Lower lobe of right lung (tissue), 2 donors: ENCODE results near the gene SLIT1. TPM values are rescaled to one million over a fixed set of nuclear protein-coding genes. Genes with fewer than 3 reads are reported as not detected.

Experiments used
- ATAC-seq, 2 donors: fragments of 200-7000 bp; cut with Tn5 transposase; one replicate each; pipeline ENCODE4 v1.9.1; 2020 to 2022; ENCODE audit warnings: mild to moderate bottlenecking in 2 of 2, moderate library complexity in 2 of 2
- DNase-seq: peaks from one replicate; pipeline ENCODE4 v3.0.0-alpha.2; 2020
- H3K27ac ChIP-seq: fragments of 200-600 bp; one replicate; pipeline ENCODE4 v1.8.0; 2022
- H3K27me3 ChIP-seq: fragments of 200-600 bp; one replicate; pipeline ENCODE4 v1.8.0; 2022; ENCODE audit warnings: low read depth
- H3K36me3 ChIP-seq: fragments of 200-600 bp; one replicate; pipeline ENCODE4 v1.8.0; 2022; ENCODE audit warnings: mild to moderate bottlenecking
- H3K4me1 ChIP-seq: fragments of 200-600 bp; one replicate; pipeline ENCODE4 v1.8.0; 2022
- H3K4me3 ChIP-seq: fragments of 200-600 bp; one replicate; pipeline ENCODE4 v1.8.0; 2022; ENCODE audit warnings: mild to moderate bottlenecking
- H3K9me3 ChIP-seq: fragments of 200-600 bp; one replicate; pipeline ENCODE4 v1.8.0; 2022
- CTCF ChIP-seq: fragments of 200-600 bp; IDR thresholded peaks from one replicate; pipeline ENCODE4 v1.8.0; 2022; ENCODE audit warnings: antibody characterized with exemption, mild to moderate bottlenecking
- intact Hi-C: fragments of 100-400 bp; cut with DNase I; formaldehyde crosslinking; loops from one replicate; pipeline ENCODE4 v1.11.0; 2022
- total RNA-seq: library from RNA; stranded (reverse); fragmentation: NEBNext Ultra II Directional; extraction: Animal tissue kit (Norgen Biotek cat#: 25700); gene quantifications from one replicate; pipeline ENCODE4 v1.2.1, GENCODE V29; 2021
- donor health status: DM: no; HTN: yes; CAD: no; lungs with severe emphysema.

The SLIT1 gene
- total RNA-seq, 1 donor from 2014 or later = 0.41 TPM

- H3K4me1 ChIP-seq = no peaks in the 10 kb centered on the region
- H3K9me3 ChIP-seq = no peaks in the 10 kb centered on the region
- intact Hi-C loops = no loop called here
- no peak overlapping the region for H3K4me3 ChIP-seq
- ATAC-seq = no peak
- DNase-seq = no peak
- no peak for TF ChIP-seq CTCF
- no peaks in the 10 kb centered on the region for H3K36me3 ChIP-seq
- H3K27me3 ChIP-seq = peaks cover 40% of the 10 kb centered on the region
- no peak overlapping the region for H3K27ac ChIP-seq
Measured at GRCh38 chr10:97178074-97178473, 7.7 kb downstream of the SLIT1 start.

- DNase-seq (no peak), ATAC-seq (no peak)
- Histone ChIP-seq H3K4me3 (no peak overlapping the region), H3K27ac (no peak overlapping the region), H3K9me3 (no peaks in the 10 kb centered on the region), H3K36me3 (no peaks in the 10 kb centered on the region), H3K27me3 (peaks cover 36% of the 10 kb centered on the region), H3K4me1 (no peaks in the 10 kb centered on the region)
- no peak for TF ChIP-seq CTCF
- intact Hi-C loops = no loop called here
Measured at GRCh38 chr10:97176226-97176625, 9.5 kb downstream of the SLIT1 start.

- no peaks in the 10 kb centered on the region for H3K4me1 ChIP-seq
- H3K4me3 ChIP-seq = no peak overlapping the region
- no peak for TF ChIP-seq CTCF
- H3K9me3 ChIP-seq = no peaks in the 10 kb centered on the region
- ATAC-seq (no peak), DNase-seq (no peak)
- peaks cover 40% of the 10 kb centered on the region for H3K27me3 ChIP-seq
- no peaks in the 10 kb centered on the region for H3K36me3 ChIP-seq
- no peak overlapping the region for H3K27ac ChIP-seq
- intact Hi-C loops = no loop called here
Measured at GRCh38 chr10:97175586-97175985, 10.2 kb downstream of the SLIT1 start.

- intact Hi-C loops = no loop called here
- Histone ChIP-seq H3K27me3 (peaks cover 35% of the 10 kb centered on the region), H3K4me1 (no peaks in the 10 kb centered on the region), H3K9me3 (no peaks in the 10 kb centered on the region), H3K4me3 (no peak overlapping the region), H3K36me3 (no peaks in the 10 kb centered on the region), H3K27ac (no peak overlapping the region)
- no peak for TF ChIP-seq CTCF
- DNase-seq = no peak
- no peak for ATAC-seq
Measured at GRCh38 chr10:97174941-97175340, 10.8 kb downstream of the SLIT1 start.

GRCh38 chr10:97174276-97174775, 11.4 kb downstream of the SLIT1 start:
- ATAC-seq (no peak), DNase-seq (no peak)
- H3K4me1 ChIP-seq = no peaks in the 10 kb centered on the region
- H3K36me3 ChIP-seq = no peaks in the 10 kb centered on the region
- no peak overlapping the region for H3K27ac ChIP-seq
- intact Hi-C loops = no loop called here
- H3K4me3 ChIP-seq = no peak overlapping the region
- H3K27me3 ChIP-seq = peaks cover 29% of the 10 kb centered on the region
- no peak for TF ChIP-seq CTCF
- H3K9me3 ChIP-seq = no peaks in the 10 kb centered on the region

GRCh38 chr10:97173036-97173435, 12.7 kb downstream of the SLIT1 start:
- ATAC-seq = no peak
- Histone ChIP-seq H3K9me3 (no peaks in the 10 kb centered on the region), H3K36me3 (no peaks in the 10 kb centered on the region), H3K27me3 (peaks cover 26% of the 10 kb centered on the region), H3K4me3 (no peak overlapping the region), H3K27ac (no peak overlapping the region), H3K4me1 (no peaks in the 10 kb centered on the region)
- intact Hi-C loops = no loop called here
- no peak for TF ChIP-seq CTCF
- DNase-seq = no peak
